HepG2 (cell line): ENCODE measurements around the gene ADGRD1. TPM values are rescaled to one million over a fixed set of nuclear protein-coding genes. Genes with fewer than 3 reads are reported as not detected.
A peak's percentile ranks its signal among the peaks of the same experiment; 100 is the strongest.

ENCODE experiments used
- ATAC-seq: fragments of 200-7000 bp; cut with Tn5 transposase; 3 replicates; pipeline ENCODE4 v1.9.1; 2020; ENCODE audit warnings: mild to moderate bottlenecking, moderate library complexity
- BruUV-seq: library from RNA; stranded (reverse); fragments of 400-500 nt; replicated peaks from 2 replicates; lab custom pipeline; 2021; lab: Mats Ljungman, UMichigan
- CTCF ChIA-PET: fragments of 300-600 bp; formaldehyde crosslinking; extraction: SDS; loops from one replicate; lab custom pipeline; 2021; ENCODE audit warnings: low total read pairs, inconsistent platforms, low intra/inter-chr PET ratio; lab: Yijun Ruan, JAX
- POLR2A ChIA-PET: fragments of 350-600 bp; sonication (Branson Sonifier 250); formaldehyde crosslinking; loops from one replicate; lab custom pipeline; 2020; ENCODE audit warnings: antibody characterized with exemption, inconsistent platforms; lab: Yijun Ruan, JAX
- DNase-seq: peaks from one replicate; pipeline ENCODE4 v3.0.0-alpha.2; 2015; ENCODE audit warnings: low spot score
- FAIRE-seq: peaks from 3 replicates; lab custom pipeline; 2011; peaks lifted over from hg19 to GRCh38; lab: Jason Lieb, UNC
- H2AFZ ChIP-seq: one replicate; pipeline ENCODE4 v1.6.1; 2011; ENCODE audit warnings: low read length, inconsistent platforms
- H3K27ac ChIP-seq: fragments of 300-600 bp; 3 replicates; pipeline ENCODE4 v1.8.0; 2011; ENCODE audit warnings: mixed run types, mild to moderate bottlenecking, mixed read lengths, low read length, inconsistent platforms; ENCODE audit not compliant: insufficient read depth; ENCODE audit errors: extremely low read length
- H3K27me3 ChIP-seq, 2 experiments: fragments of 200-600 bp in 1 of 2; 2 replicates in 1 of 2; 3 replicates in 1 of 2; pipeline versions ENCODE4 v1.6.0 to v1.8.0; 2011; ENCODE audit warnings: low read length in 2 of 2, mild to moderate bottlenecking in 2 of 2, moderate library complexity in 2 of 2, inconsistent platforms in 1 of 2; ENCODE audit not compliant: insufficient read depth in 2 of 2, control insufficient read depth in 1 of 2
- H3K36me3 ChIP-seq, 2 experiments: fragments of 200-600 bp in 1 of 2; replicated peaks in 1 of 2; 2 replicates in 1 of 2; 3 replicates in 1 of 2; pipeline versions ENCODE4 v1.5.1 to v1.8.0; 2011; ENCODE audit warnings: low read length in 2 of 2, inconsistent platforms in 1 of 2; ENCODE audit not compliant: insufficient read depth in 2 of 2, control insufficient read depth in 1 of 2
- H3K4me1 ChIP-seq: 2 replicates; pipeline ENCODE4 v1.5.1; 2012; ENCODE audit warnings: low read length, inconsistent platforms; ENCODE audit not compliant: insufficient read depth
- H3K4me2 ChIP-seq: 2 replicates; pipeline ENCODE4 v1.6.0; 2011; ENCODE audit warnings: low read depth, low read length, inconsistent platforms
- H3K4me3 ChIP-seq, 3 experiments: fragments of 200-600 bp in 1 of 3; sonication (generic), shearing (Covaris generic) in 1 of 3; replicated peaks in 1 of 3; 2 replicates each; pipeline ENCODE4 v1.5.1; 2011 to 2016; ENCODE audit warnings: low read length in 3 of 3, inconsistent platforms in 2 of 3, low read depth in 2 of 3, mild to moderate bottlenecking in 2 of 3, control low read depth in 1 of 3, mixed read lengths in 1 of 3; ENCODE audit not compliant: insufficient read depth in 1 of 3
- H3K79me2 ChIP-seq: one replicate; pipeline ENCODE4 v1.6.1; 2011; ENCODE audit warnings: low read length, inconsistent platforms; ENCODE audit not compliant: insufficient read depth
- H3K9ac ChIP-seq: 2 replicates; pipeline ENCODE4 v1.6.0; 2011; ENCODE audit warnings: mild to moderate bottlenecking, low read depth, low read length, inconsistent platforms; ENCODE audit not compliant: insufficient read depth
- H3K9me3 ChIP-seq: 2 replicates; pipeline ENCODE4 v1.5.1; 2012; ENCODE audit warnings: mild to moderate bottlenecking, low read length
- H4K20me1 ChIP-seq: 2 replicates; pipeline ENCODE4 v1.6.0; 2011; ENCODE audit warnings: inconsistent platforms, mild to moderate bottlenecking, low read length, moderate library complexity; ENCODE audit not compliant: insufficient read depth
- ATF7 ChIP-seq, 2 experiments: fragments of 450-650 bp in 1 of 2; sonication (generic) in 1 of 2; formaldehyde crosslinking in 1 of 2; IDR thresholded peaks; 2 replicates each; pipeline versions ENCODE4 v1.4.0 to v1.6.1; 2016 to 2020; ENCODE audit warnings: antibody characterized with exemption in 1 of 2, mild to moderate bottlenecking in 1 of 2, missing genetic modification reagents in 1 of 2
- BHLHE40 ChIP-seq: IDR thresholded peaks from 2 replicates; pipeline ENCODE4 v1.6.1; 2011; ENCODE audit warnings: low read length, improper control_type of control experiment
- WIZ ChIP-seq: sonication (generic); formaldehyde crosslinking; IDR thresholded peaks from 2 replicates; pipeline ENCODE4 v1.5.1; 2020; ENCODE audit warnings: mild to moderate bottlenecking, missing genetic modification reagents
- WGBS: methylation state at CpG from one replicate; pipeline ENCODE4 v1.1.6; 2017; ENCODE audit warnings: low lambda C conversion rate; 5-methylcytosine and 5-hydroxymethylcytosine counted together
- in situ Hi-C: cut with HindIII; loops from 2 replicates; pipeline ENCODE4 v1.10.0; 2017; ENCODE audit warnings: low pct_unique_long_range_greater_than_20kb; ENCODE audit not compliant: extremely low pct_ligation_motif_present
- intact Hi-C: fragments of 100-400 bp; cut with micrococcal nuclease; formaldehyde crosslinking; loops from one replicate; pipeline ENCODE4 v1.10.0; 2022; ENCODE audit not compliant: unreplicated experiment
- polyA plus RNA-seq, 8 experiments: library from polyadenylated mRNA; depleted of rRNA in 3 of 8; stranded (reverse) in 7 of 8; unstranded in 1 of 8; fragments of >200 nt; fragmentation: Illumina TruSeq in 4 of 8; extraction: Trizol in 4 of 8; gene quantifications; 2 replicates each; pipeline versions ENCODE4 v1.2.1 to v1.2.3, GENCODE V29; 2011 to 2016; ENCODE audit warnings: low read depth in 4 of 8, missing spikeins in 1 of 8, mixed read lengths in 1 of 8; ENCODE audit not compliant: insufficient read depth in 1 of 8
- total RNA-seq, 5 experiments: library from RNA; depleted of rRNA; stranded (reverse); fragments of >200 nt; fragmentation: Illumina TruSeq; extraction: Trizol; gene quantifications; 2 replicates each; pipeline ENCODE4 v1.2.3, GENCODE V29; 2016; ENCODE audit warnings: low read depth in 1 of 5

Gene ADGRD1
- total and polyA plus RNA-seq, 2 of the 13 experiments (the other 11 are each of a cell fraction or from before 2014, with no cell fraction given) = 0.46 to 12.4 TPM

GRCh38 chr12:131103669-131104462 is 150.2 kb downstream of the ADGRD1 start:
- H3K4me2 ChIP-seq = no peak overlapping the region
- WGBS = 90% methylated on average over 20 of the region's 35 CpGs
- in situ Hi-C loops (loop anchor here (10.0 to 25.0 kb wide), 2 partner anchors 351 to 733 kb away; partner anchors contain the start of gene MMP17), intact Hi-C loops (loop anchor here (1.0 to 10.0 kb wide), 2 partner anchors 28 to 731 kb away; no protein-coding TSS in a partner anchor)
- H3K9me3 ChIP-seq = no peaks in the 10 kb centered on the region
- no peak overlapping the region for H3K4me3 ChIP-seq
- peaks cover 6% of the 10 kb centered on the region; the same call in 1 of the 2 replicates for H3K4me1 ChIP-seq
- no peak for TF ChIP-seq ATF7 (IDR thresholded peaks at IDR 0.05)
- no peak for TF ChIP-seq ATF7 (CRISPR knock-in tag; IDR thresholded peaks at IDR 0.05)
- TF ChIP-seq BHLHE40 = peak; percentile 41; the same call in 1 of the 2 replicates
- TF ChIP-seq WIZ (CRISPR knock-in tag) = no peak
- no TSS peak for BruUV-seq
- CTCF ChIA-PET = interaction anchor here (0.6 to 2.2 kb wide), 3 partner anchors 29 to 277 kb away, joined by 3 to 13 read pairs (median 9); no protein-coding TSS in a partner anchor
- no peak for DNase-seq
- no peaks in the 10 kb centered on the region for H4K20me1 ChIP-seq
- H3K9ac ChIP-seq = no peak overlapping the region
- H3K36me3 ChIP-seq = no peaks in the 10 kb centered on the region
- H2AFZ ChIP-seq = no peak overlapping the region
- POLR2A ChIA-PET = no interaction called here
- H3K79me2 ChIP-seq = no peaks in the 10 kb centered on the region
- no peak for FAIRE-seq
- peaks cover 0 to 1% of the 10 kb centered on the region in 2 experiments; a peak in 1 of 5 replicates for H3K27me3 ChIP-seq
- H3K27ac ChIP-seq = no peak overlapping the region
- ATAC-seq = peak; percentile 5; the same call in 2 of the 3 replicates
